Mammary epithelial cell (primary cell): Measurements from ENCODE around the gene FOXK1.

ENCODE experiments used
- EZH2 ChIP-seq: IDR thresholded peaks from 2 replicates; pipeline ENCODE4 v1.6.1; 2012; ENCODE audit warnings: low read length, inconsistent platforms, borderline replicate concordance
- TF ChIP-seq, protein P1 (sequence below), 2 donors: IDR thresholded peaks in 1 of 2; conservative IDR thresholded peaks in 1 of 2; 2 replicates each; pipeline ENCODE4 v1.5.1; 2011 to 2012; ENCODE audit warnings: inconsistent platforms in 2 of 2, low read length in 2 of 2, mild to moderate bottlenecking in 2 of 2, control low read depth in 1 of 2, low read depth in 1 of 2; ENCODE audit not compliant: insufficient read depth in 1 of 2; ENCODE audit errors: extremely low read depth in 1 of 2

- TF ChIP-seq, protein P1, sequence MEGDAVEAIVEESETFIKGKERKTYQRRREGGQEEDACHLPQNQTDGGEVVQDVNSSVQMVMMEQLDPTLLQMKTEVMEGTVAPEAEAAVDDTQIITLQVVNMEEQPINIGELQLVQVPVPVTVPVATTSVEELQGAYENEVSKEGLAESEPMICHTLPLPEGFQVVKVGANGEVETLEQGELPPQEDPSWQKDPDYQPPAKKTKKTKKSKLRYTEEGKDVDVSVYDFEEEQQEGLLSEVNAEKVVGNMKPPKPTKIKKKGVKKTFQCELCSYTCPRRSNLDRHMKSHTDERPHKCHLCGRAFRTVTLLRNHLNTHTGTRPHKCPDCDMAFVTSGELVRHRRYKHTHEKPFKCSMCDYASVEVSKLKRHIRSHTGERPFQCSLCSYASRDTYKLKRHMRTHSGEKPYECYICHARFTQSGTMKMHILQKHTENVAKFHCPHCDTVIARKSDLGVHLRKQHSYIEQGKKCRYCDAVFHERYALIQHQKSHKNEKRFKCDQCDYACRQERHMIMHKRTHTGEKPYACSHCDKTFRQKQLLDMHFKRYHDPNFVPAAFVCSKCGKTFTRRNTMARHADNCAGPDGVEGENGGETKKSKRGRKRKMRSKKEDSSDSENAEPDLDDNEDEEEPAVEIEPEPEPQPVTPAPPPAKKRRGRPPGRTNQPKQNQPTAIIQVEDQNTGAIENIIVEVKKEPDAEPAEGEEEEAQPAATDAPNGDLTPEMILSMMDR (conservative IDR thresholded peaks at IDR 0.05 in 1 of 2, IDR thresholded peaks at IDR 0.05 in 1 of 2; ENCODE audit: extremely low read depth in 1 of 2, insufficient read depth in 1 of 2, low read depth in 1 of 2, low read length in 2 of 2) = no peak
- no peak for TF ChIP-seq EZH2
These were observed 67.7 kb downstream of the FOXK1 start for GRCh38 chr7:4749798-4750197.
